ENCODE data around the gene CCNJL.
A peak's percentile ranks its signal among the peaks of the same experiment; 100 is the strongest.

Gene CCNJL

GRCh38 chr5:160315968-160316367, 3.6 kb upstream of the CCNJL start:
- TF ChIP-seq GATA1 (IDR thresholded peaks at IDR 0.05; ENCODE audit: low read depth, low read length) (no peak), POLR2A (IDR thresholded peaks at IDR 0.05; ENCODE audit: low read length) (no peak)
- DNase-seq = peak in 1 of 2 experiments; percentile 21

GRCh38 chr5:160312960-160313727, 780 bp upstream of the CCNJL start:
- TF ChIP-seq GATA1 (IDR thresholded peaks at IDR 0.05; ENCODE audit: low read depth, low read length) = no peak
- no peak for TF ChIP-seq POLR2A (IDR thresholded peaks at IDR 0.05; ENCODE audit: low read length)
- DNase-seq = no peak

GRCh38 chr5:160311491-160312133, 752 bp downstream of the CCNJL start:
- DNase-seq = peak; percentile 25 to 37

GRCh38 chr5:160310552-160311295, 1.6 kb downstream of the CCNJL start:
- no peak for TF ChIP-seq GATA1 (IDR thresholded peaks at IDR 0.05; ENCODE audit: low read depth, low read length)
- TF ChIP-seq POLR2A (IDR thresholded peaks at IDR 0.05; ENCODE audit: low read length) = no peak
- DNase-seq = no peak

More at GRCh38 chr5:160311491-160312133, 752 bp downstream of the CCNJL start:
- TF ChIP-seq GATA1 (IDR thresholded peaks at IDR 0.05; ENCODE audit: low read depth, low read length) = no peak
- no peak for TF ChIP-seq POLR2A (IDR thresholded peaks at IDR 0.05; ENCODE audit: low read length)

- TF ChIP-seq POLR2A (IDR thresholded peaks at IDR 0.05; ENCODE audit: low read length) (no peak), GATA1 (IDR thresholded peaks at IDR 0.05; ENCODE audit: low read depth, low read length) (no peak)
- DNase-seq = no peak
Measured at GRCh38 chr5:160310140-160310539, 2.2 kb downstream of the CCNJL start.

- TF ChIP-seq GATA1 (IDR thresholded peaks at IDR 0.05; ENCODE audit: low read depth, low read length) (no peak), POLR2A (IDR thresholded peaks at IDR 0.05; ENCODE audit: low read length) (no peak)
- no peak for DNase-seq
Measured at GRCh38 chr5:160306696-160307095, 5.7 kb downstream of the CCNJL start.

GRCh38 chr5:160305319-160305718, 7.0 kb downstream of the CCNJL start:
- TF ChIP-seq GATA1 (IDR thresholded peaks at IDR 0.05; ENCODE audit: low read depth, low read length) (no peak), POLR2A (IDR thresholded peaks at IDR 0.05; ENCODE audit: low read length) (no peak)
- DNase-seq = no peak

GRCh38 chr5:160303690-160304089, 8.7 kb downstream of the CCNJL start:
- TF ChIP-seq POLR2A (IDR thresholded peaks at IDR 0.05; ENCODE audit: low read length) (no peak), GATA1 (IDR thresholded peaks at IDR 0.05; ENCODE audit: low read depth, low read length) (no peak)
- DNase-seq = no peak

- no peak for DNase-seq
- no peak for TF ChIP-seq POLR2A (IDR thresholded peaks at IDR 0.05; ENCODE audit: low read length)
- TF ChIP-seq GATA1 (IDR thresholded peaks at IDR 0.05; ENCODE audit: low read depth, low read length) = no peak
Measured at GRCh38 chr5:160298189-160298588, 14.2 kb downstream of the CCNJL start.

- TF ChIP-seq POLR2A (IDR thresholded peaks at IDR 0.05; ENCODE audit: low read length) (no peak), GATA1 (IDR thresholded peaks at IDR 0.05; ENCODE audit: low read depth, low read length) (no peak)
Measured at GRCh38 chr5:160297776-160298175, 14.6 kb downstream of the CCNJL start.

GRCh38 chr5:160297004-160297403, 15.4 kb downstream of the CCNJL start:
- TF ChIP-seq GATA1 (IDR thresholded peaks at IDR 0.05; ENCODE audit: low read depth, low read length) (no peak), POLR2A (IDR thresholded peaks at IDR 0.05; ENCODE audit: low read length) (no peak)
- no peak for DNase-seq

More at GRCh38 chr5:160297776-160298175, 14.6 kb downstream of the CCNJL start:
- DNase-seq = no peak

- no peak for DNase-seq
- no peak for TF ChIP-seq GATA1 (IDR thresholded peaks at IDR 0.05; ENCODE audit: low read depth, low read length)
- no peak for TF ChIP-seq POLR2A (IDR thresholded peaks at IDR 0.05; ENCODE audit: low read length)
Measured at GRCh38 chr5:160296496-160296895, 15.9 kb downstream of the CCNJL start.

- no peak for TF ChIP-seq GATA1 (IDR thresholded peaks at IDR 0.05; ENCODE audit: low read depth, low read length)
- DNase-seq = no peak
Measured at GRCh38 chr5:160293901-160294561, 18.3 kb downstream of the CCNJL start.

GRCh38 chr5:160293386-160293785, 19.0 kb downstream of the CCNJL start:
- TF ChIP-seq GATA1 (IDR thresholded peaks at IDR 0.05; ENCODE audit: low read depth, low read length) (no peak), POLR2A (IDR thresholded peaks at IDR 0.05; ENCODE audit: low read length) (no peak)
- DNase-seq = no peak

All from erythroblast (primary cell).